ENCODE data around the gene WNT9B.

Gene WNT9B, protein sequence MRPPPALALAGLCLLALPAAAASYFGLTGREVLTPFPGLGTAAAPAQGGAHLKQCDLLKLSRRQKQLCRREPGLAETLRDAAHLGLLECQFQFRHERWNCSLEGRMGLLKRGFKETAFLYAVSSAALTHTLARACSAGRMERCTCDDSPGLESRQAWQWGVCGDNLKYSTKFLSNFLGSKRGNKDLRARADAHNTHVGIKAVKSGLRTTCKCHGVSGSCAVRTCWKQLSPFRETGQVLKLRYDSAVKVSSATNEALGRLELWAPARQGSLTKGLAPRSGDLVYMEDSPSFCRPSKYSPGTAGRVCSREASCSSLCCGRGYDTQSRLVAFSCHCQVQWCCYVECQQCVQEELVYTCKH

DNA sequence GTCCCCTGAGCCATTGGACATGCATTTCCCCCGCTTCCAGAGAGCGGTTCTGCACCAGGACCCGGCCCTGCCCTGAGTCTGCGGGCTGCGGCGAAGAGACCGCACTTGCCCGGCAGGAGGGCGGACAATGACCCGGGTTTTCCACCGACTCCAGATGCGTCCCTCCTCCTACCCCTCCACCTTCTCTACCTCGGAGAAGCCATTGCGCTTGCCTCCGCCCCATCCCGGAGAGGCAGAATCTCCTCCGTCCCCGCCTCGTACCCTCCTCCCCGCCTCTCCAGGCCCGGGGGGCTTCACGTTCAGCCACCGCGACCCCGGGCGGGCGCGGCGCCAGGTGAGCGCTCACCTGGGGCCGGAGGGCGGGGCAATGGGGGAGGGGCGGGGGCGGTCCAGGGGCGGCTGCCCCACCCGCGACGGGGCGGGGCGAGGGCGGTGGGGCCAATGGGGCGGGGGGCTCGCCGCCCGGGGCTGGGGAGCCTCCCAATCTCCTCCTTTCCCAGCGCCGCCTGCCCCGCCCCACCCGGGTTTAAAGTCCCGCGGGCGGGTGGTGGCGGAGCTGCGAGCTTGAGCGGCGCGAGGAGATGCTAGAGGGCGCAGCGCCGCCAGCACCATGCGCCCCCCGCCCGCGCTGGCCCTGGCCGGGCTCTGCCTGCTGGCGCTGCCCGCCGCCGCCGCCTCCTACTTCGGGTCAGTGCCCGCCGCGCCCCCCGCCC lies at the start of gene WNT9B:
Gene WNT9B, plus strand, starts transcription at position 555 of the 713 bp plus-strand sequence. Its CDS starts 56 bp downstream, at position 611.
- no peak for DNase-seq

DNA sequence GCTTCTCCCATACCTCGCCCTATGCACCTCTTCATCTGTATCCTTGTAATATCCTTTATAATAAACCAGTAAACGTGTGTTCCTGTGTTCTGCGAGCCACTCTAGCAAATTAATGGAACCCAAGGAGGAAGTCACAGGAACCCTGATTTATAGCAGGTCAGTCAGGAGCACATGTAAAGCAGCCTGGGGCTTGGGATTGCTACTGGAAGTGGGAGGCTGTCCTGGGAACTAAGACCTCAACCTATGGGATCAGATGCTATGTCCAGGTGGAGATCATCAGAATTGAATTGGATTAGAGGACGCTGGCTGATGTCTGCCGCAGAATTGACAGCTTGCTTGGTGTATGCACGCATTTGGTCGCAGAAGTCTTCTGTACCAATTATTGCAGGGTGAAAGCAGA lies 48.6 kb upstream of the WNT9B start:
- DNase-seq, result no peak

DNA sequence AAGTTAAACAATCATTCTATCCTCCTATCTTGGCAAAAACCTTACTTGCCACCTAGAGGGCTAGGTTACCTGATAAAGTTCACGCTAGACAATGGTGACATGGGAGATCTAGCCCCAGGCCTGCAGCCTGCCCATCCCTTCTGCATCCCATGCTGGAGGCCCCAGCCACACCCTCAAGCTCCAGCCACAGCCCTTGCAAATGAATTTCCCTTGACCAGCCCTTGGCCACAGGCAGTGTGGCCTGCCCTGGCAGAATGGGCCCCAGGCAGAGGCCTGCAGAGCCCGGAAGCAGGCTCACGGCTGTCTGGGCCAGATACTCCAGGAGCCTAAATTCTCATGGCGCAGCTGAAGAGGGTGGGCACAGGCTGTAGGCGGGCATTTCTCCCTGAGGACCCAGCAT lies 47.8 kb upstream of the WNT9B start:
- DNase-seq, result no peak

DNA sequence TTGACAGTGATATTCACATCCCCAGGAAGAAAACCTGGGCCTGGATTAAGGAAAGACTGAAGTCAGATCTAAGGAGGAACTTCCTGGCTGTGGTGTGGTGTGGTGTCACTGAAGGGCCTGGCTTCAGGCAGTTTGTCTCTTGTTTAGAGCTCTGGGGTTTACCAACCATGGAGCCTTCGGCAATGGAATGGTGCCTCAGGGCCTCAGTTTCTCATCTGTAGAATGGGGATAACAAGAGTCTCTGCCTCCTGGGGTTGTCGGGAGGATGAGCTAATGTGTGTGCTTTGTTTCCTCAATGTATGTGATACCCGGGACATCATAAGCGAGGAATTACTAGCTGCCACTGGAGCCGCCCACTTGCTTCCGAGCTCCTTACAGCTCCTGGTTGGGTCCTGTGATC lies 45.6 kb upstream of the WNT9B start:
- no peak for DNase-seq

DNA sequence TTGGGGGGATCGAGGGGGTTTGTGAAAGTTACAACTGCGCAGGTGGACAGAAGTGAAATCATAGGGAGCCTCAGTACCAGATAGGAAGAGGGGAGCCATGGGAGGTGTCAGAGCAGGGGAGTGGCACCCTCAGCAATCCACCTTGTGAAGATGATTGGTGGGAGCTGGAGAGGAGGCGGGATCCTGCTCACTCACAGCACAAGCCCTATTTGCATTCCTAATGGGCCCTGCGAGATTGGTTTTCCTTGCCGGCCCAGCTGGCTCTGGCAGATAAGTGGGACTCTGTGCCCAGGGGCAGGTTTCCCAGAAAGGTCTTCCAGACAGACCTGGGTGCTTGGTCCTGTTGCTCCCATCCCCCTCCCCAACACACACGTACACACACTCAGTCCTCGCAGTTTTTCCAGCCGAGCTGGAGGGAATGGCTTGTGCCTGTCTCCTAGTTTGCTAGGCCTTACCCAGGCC lies 42.2 kb upstream of the WNT9B start:
- no peak for DNase-seq

DNA sequence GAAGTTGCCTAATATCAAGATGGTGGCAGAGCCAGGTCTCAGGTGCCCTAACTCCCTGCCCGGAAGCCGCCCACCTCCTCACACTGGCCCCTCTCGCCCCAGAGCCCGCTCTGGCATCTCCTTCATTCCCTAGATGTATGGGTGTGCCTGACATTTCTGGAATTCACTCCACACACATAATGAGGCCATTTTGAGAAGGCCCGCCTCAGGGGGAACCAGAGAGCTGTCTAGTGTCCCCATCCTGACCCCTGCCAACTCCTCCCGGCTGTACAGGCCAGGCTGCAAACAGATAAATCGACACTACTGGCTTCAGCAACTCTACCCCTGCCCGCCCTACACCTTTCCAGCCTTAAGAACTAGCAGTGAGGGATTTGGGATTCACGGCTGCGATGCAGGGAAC lies 40.5 kb upstream of the WNT9B start:
- no peak for DNase-seq

DNA sequence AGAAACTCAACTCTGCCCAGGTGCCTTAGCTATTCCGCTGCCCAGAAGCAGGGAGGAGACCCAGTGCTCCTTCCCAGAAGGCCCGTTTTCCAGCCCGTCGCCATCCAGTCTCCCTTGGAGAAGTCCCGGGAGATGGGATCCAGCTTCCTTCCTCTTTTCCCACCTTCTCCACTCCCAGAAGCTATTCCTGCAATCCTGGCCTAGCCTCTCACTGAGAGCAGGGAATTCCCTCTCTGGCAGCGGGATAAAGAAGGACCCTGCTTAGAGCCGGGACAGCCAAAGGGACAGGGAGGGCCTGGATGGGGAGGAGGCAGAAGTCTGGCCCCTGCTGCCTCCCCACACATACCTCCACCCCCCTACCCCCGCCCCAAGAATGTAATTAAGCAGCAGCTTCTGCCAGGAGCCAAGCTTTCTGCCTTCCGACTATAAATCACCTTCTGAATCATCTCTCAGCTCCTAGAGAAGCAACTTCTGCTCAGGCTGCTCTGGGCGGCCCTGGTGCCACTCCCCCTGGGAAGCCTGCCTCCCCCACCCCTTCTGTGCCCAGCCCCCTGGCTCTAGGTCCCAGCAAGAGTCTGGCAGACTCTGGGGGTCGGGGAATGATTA lies 39.3 kb upstream of the WNT9B start:
- DNase-seq, result no peak

DNA sequence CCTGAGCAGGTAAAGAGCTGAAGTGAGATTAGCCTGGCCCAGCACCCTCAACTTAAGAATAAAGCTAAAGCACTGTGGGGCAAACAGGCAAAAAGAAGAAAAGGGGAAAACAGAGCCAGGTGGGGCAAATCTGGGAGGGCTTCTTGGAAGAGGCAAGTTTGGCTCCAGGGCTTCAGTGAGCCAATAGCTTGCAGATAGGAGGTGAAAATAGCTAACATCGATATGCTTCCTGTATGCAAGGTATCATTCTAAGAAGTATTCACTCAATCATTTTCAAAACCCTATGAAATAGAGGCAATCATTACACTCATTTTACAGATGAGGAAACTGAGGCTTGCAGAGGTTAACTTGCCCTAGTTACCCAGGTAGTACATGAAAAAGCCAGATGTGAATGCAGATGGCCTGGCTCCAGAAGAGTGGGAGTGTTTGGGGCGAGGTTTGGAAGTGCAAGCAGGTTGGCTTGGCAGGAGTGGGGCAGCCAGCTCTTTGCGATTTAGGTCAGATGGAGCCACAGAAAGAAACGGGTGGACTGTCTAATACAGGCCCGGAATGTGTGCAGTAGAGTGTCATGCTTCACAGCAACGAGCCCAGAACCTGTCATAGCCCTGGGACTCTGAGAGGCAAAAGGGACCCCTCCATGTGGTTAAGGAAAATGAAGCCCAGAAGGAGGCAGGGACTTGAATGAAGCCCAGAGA lies 38.6 kb upstream of the WNT9B start:
- no peak for DNase-seq

DNA sequence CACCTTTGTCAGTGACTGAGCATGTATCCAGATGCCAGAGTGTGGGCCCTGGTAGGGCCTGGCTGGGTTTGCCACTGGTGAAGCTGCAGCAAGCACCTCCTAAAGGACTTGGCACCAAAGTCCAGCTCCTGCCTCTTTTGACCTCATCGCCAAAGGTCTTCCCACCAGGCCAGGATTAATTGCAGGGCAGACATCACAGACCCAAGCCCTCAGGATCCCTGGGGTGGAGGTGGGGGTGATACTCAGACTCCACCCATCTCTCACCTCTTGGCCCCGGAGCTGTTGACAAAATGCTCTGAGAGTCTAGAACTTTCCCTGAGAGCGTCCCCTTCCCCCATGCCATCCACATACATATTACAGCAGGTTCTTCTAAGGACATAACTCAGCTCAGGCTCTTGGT lies 37.5 kb upstream of the WNT9B start:
- no peak for DNase-seq

DNA sequence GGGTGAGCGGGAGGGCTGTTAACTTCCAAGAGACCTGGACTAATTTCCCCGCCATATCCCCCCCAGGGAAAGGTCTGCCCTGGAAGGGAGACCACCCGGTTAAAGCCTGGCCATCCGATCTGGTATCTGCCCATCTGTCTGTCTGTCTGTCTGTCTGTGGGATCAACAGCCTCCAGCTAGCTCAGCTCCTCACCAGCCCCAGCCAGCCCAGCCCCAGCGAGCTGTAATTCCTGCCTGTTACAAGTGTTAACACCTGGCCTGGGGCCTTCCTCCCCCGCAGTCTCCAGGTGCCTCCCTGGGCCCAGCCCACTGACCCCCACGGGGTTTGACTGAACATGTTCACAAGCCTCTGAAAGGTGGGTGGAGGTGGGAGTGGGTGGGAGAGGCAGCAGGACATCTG lies 36.9 kb upstream of the WNT9B start:
- no peak for DNase-seq

DNA sequence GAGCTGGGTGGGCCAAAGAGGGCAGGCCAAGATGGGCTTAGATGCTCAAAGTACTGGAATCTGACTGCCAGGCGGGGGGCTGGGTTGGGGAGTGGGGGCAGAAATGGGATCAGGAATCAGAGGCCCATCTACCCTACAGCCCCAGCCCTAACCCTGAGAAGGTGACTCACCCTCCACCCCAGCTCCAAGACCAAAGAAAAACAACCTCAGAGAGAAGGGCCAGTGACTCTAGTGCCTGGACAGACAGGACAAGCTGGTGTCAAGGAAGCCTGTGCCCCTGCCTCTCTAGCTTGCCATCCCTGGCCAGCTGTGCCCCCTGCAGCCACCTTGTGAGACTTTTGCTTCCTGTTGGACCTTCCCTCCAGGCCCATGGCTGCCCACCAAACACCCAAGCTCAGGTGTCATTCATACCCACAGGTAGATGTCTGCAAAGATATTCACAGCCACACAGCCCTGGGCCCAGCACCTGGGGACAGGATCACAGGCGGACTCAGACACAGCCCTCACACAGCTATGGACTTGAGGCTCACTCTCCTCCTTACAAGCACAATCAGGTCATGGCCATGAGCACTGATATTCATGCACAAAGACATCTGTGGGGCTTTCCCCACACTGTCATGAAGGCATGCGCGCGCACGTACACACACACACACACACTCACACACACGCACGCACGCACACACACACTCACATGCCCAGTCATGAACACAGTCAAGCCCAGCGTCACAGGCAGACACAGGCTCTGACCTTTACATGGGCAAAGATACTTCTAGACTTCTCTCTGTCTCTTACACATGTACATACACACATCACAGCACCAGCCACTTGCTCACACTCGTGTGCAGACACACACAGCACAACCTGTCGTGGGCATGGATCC lies 35.7 kb upstream of the WNT9B start:
- DNase-seq, result no peak

DNA sequence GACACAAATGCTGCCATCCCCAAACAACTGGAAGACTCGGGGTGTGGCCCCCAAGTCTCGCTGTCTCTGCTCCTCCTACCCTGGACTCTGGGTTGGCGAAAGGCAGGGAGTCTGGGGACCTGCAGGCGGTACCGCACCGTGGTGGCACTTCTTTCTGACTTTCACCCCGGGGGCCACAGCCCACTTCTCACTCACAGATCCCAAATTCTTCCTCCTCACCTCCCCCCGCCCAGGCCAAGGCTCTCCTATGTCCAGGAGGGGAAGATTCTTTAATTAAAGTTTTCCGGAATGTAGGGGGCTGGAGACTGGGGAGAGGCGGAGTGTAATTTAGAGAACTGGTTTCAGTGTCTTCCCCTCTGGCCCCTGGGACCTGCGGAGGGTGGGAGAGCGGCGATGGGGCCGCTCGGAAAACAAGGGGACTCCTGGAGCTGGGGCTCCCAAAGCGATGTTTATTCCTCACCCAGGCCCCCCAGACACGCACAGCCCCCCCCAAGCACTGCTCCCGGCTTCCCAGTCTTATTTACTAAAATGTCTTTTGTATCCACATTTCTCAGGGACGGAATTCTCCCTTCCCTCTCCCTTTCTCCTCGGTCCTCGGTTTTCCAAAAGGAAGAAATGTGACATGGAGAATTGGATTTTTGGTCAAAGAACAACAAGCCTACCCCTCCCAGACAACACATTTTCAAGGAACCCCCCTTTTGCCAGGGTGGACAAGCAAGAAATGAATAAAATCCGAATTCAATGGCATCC lies 34.1 kb upstream of the WNT9B start:
- no peak for DNase-seq

DNA sequence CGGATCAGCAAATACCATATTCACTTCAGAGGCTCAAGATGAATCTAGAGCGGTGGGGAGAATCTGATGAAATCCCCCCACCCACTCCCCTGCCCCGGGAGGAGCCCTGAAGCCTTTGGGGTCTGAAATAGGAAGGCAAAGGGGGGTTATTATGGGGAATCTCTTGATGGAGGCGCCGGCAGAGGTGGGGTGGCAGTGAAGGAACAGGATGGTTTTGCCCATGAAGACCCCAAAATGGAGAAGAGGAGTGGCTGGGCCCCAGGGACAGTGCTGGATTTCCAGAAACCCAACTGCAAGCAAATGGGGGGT lies 33.5 kb upstream of the WNT9B start:
- no peak for DNase-seq

DNA sequence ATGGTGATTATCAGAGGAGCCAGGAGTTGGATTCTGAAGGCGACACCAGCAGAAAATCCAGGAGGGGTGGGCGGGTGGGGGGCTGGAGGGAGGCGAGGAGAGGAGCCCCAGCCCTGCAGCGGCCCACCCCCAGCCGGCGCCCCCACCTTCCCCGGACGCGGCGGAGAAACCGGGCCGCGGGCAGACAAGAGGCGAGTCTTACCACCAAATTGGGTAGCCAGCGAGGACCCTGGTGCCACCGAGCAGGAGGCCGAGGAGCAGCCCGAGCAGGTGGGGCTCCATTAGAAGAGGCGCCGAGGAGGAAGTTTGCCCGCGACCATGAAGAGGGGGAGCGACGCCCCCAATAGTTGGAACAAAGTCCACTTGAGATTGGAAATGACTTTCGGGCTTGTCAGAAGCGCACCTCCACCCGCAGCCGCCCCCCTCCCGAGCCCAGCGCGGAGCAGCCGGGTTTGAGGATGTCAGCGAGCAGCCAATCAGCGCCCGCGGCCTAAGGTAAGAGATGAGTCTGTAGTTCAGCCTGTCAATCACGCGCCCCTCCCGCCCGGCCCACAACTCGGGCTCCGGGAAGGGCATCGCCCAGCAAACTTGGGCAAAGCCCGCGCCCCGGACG lies 33.0 kb upstream of the WNT9B start, which contains the start of gene WNT3:
Gene WNT3, minus strand, starts transcription at position 377 of the 613 bp plus-strand sequence. Its CDS starts 95 bp downstream, at position 282.
- DNase-seq, result peak; percentile 44 to 58

DNA sequence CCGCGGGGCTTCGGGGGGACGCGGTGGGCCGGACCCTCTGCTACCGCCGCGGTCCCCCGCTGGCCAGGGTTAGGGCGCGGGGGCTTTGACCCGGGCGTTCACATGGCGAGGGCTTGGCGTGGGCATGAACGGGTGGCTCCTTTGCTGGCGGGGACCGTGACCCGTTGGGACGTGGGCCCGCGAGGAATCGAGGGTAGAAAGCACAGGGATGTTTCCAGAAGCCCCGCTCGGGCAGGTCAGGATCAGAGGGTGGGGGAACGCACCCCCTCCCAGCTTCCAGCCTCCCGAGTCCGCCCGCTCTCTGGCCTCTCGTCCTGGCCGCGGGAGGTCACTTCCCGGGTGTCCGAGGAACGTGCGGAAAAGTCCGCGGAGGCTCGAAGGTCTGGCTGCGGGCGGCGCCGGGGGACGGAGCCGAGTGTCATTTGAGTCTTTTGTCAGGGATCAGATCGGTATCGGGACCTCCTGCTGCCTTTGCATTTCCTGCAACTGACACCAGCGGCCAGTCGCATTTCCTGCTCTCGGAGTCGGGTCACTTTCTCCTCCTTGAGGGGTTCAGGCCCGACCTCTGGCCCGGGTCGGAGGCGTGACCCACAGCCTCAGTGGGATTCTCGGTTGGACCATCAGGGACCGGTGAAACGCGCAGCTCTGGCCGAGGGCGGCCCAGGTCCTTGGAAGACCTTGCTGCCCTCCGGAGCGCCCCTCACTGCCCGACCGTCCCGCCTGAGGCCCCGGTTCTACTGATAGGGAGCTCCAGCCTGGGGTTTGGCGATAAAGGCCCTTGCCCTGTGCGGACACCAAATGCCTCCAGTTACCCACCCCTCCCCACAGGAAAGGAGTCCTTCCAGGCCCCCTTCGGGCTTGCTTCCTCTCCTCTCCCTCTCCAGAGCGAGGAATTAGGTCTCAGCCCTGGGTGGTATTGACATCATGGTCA lies 32.2 kb upstream of the WNT9B start:
- no peak for DNase-seq

DNA sequence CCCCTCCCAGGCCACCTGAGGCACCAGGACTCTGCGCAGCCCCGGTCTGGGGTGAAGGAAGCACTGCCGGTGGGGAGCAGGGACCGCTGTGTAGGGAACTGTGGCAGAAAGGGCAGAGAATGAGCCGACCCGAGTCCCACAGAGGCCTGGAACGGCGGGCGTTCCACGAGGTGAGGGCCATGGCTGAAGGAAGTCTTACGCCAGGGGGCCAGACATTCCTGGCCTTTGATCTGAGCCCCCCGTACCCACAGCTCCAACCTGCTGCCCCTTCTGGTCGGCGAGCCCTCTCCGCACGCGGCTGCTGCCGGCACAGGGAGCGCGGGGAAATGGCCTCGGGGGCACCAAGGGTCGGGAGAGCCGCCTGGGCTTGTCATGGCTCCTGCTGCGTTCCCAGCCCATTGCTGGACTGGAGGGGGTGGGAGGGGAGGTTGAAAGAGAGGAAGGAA lies 31.5 kb upstream of the WNT9B start:
- no peak for DNase-seq

DNA sequence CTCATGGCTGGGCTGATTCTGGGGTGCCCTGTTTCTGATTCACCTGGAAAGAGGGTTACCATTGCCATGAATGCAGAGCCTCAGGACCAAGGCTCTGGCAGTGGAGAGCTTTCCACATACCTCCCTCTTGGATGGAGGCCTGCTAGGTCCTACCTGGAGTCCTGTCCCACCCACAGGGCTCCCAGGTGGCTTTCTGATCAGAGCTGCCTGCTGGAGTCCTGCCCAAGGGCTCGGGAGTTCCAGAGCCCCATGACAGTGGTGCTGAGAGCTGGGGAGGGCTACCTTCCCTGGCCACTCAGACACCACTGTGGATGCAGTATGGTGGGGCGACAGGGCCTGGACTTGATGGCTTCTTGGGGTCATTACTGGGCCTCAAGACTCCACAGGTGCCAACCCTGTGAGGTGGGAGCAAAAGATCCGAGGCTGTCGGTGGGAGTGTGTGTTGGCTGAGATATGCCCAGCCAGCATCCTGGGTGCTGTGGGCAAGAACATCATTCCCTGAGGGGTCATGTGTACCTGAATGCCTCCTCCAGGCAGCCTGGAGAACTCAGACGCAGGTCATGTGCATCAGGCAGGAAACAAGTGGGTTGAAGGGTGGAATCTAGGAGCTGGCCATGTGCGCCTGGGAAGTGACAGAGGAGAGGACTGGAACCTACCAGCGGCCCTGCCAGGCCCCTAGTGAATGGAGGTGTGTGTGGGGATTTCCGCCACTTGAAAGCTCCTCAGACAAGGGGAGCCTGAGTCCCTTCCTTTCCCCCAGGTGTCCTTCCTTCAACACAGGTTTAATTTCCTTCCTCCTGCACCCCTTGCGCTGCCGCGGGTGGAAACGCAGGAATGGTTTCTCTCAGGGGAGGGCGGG lies 30.6 kb upstream of the WNT9B start:
- no peak for DNase-seq

DNA sequence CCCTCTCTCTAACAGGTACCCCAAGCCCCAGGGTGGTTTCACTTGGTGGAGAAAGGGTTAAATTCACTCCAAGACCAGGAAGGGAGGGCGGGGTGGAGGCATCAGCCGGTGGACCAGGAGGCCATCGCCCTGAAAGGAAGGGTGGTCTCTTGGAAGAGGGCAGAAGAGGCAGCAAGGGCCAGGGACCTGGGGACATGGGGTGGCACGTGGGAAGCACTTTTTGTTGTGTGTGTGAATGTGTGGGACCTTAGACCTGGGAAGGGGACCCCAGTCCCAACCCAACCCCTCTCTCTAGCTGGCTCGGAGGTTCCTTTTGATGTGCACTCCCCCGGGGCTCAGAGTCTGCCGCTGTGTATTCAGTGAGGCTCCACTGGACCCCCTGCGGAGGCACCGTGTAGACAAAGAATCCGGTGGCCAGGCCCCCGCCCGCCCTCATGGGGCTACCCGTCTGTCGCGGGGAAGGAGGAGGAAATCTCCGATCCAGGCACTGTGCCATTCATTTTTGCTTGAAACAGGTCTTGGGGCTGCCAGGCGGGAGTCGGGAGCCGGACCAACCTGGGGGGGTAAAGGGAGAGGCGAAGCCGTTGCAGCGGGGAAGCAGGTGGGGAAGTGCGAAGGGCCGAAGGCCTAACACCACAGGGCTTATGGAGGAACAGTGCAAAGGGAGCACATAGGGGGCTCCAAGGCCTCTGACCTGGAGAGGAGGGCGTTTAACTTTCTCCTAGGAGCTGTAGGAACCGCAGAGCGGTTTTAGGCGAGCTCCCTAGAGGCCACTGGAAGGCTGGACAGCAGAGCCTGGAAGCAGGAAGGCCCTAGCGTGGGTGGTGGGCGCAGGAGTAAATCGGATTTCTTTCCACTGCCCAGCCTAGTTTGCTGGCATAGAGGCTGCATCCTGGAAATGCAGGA lies 29.6 kb upstream of the WNT9B start:
- no peak for DNase-seq

Measured in CD4-positive, alpha-beta T cell treated with Interleukin-4 for 1 hour (primary cell).